Jurkat, Clone E6-1 (cell line): Measurements from ENCODE around the gene CFAP61.

Source experiments
- DNase-seq: peaks from one replicate; pipeline ENCODE4 v3.0.0-alpha.2; 2011; ENCODE audit warnings: low read depth, low spot score
- H3K4me3 ChIP-seq: 2 replicates; pipeline ENCODE4 v1.5.1; 2011; ENCODE audit warnings: mild to moderate bottlenecking, low read length, control low read depth, moderate library complexity

The CFAP61 gene

DNA sequence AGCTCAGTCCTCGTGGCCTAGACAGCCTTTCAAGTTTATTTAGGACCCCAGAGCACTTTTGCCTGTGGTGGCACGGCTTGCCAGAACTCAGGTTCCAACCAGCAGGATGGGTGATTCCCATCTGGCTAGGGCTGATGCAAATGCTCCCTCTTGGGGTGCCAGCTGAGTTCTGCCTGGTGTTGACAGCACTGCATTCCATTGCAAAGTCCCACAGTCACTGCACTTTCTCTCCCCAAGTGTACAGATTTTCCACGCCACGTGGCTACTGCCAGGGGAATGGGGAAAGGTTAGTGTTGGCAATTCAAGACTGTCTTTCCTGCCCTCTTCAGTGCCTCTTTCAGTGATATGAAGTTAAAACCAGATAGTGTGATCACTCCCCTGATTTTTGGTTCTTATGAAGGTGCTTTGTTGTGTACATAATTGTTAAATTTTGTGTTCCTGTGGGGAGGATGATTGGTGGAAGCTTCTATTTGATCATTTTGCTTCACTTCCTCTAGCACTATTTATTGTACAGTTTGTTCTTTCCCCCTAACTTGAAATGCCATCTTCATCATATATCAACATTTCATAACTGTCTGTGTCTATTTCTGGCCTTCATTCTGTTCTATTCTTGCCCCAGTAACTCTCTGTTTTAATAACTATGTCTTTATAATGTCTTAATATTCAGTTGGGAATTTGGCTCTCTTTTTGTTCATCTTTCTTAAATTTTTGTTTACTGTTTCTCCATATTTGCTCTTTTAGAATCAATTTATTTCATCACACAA, 86.2 kb downstream of the CFAP61 start:
- no peak overlapping the region for H3K4me3 ChIP-seq
- DNase-seq: no peak

DNA sequence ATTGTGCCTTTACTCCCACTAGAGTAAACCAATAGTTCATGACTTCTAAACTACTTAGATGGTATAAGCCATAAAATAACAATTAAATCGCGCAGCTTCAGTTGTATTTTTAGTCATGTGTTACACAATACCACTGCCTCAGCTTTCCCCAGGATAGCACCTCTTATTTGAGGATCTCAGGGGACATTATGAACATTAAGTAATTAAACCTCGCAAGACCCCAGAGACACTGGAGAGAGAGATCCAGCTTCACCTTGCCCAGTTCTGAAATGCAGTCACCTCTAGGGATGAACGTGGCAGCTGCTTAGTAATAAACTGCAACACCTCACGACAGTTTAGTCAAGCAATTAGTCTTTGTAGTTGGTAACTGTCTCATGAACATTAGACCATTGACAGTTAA, 87.1 kb downstream of the CFAP61 start:
- no peak overlapping the region for H3K4me3 ChIP-seq
- no peak for DNase-seq

DNA sequence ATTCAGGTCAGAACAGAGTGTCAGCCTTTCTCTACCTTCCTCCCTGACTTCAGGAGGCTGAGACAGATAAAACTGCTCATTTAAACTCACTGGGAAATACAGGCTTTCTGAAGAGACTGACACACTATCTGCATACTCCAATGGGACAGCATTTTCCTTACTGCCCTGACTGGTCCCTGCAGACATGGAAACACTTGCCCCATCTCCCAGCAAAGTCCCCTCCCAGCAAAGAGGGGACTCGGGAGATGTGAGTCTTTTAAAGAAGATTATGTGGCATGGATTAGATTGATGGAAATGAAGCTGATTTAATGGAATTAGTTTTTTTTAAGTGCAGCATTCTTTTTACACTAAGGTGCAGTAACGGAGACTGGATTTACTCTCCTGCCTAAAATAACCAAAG, 90.8 kb downstream of the CFAP61 start:
- no peak for DNase-seq

DNA sequence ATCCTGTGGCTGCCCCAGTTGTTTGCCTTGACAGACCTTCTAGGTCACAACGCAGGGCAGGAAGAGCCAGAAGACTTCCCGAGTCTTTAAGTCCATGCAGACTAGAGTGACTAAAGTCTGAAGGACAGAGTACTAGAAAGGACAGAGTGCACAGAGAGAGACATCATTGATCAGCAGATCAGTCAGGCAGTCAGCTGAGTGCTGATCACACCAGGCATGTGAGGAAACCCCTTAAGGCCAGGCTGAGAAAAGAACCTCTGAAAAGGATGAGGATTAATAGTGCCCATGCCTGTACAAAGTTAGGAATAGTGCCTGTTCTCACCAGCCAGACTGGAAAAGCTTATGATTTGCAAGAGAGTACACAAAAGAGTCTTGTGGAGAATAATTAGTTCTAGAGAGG, 91.3 kb downstream of the CFAP61 start:
- DNase-seq: no peak
- no peak overlapping the region for H3K4me3 ChIP-seq

More for the DNA sequence above, 90.8 kb downstream of the CFAP61 start:
- no peak overlapping the region for H3K4me3 ChIP-seq

DNA sequence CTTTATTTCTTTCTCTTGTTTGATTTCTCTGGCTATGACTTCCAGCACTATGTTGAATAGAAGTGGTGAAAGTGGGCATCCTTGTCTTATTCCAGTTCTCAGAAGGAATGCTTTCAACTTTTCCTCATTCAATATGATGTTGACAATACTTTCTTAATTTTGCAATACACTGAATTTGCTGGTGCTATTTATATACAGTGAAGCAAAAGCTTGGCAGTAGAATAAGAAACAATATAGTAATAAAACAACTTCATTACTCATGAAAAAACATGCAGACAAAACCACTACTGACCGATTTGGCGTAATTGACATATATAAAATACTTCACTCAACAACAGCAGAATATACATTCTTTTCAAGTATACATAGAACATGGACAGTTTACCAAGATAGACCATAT, 96.4 kb downstream of the CFAP61 start:
- H3K4me3 ChIP-seq: no peak overlapping the region
- no peak for DNase-seq

DNA sequence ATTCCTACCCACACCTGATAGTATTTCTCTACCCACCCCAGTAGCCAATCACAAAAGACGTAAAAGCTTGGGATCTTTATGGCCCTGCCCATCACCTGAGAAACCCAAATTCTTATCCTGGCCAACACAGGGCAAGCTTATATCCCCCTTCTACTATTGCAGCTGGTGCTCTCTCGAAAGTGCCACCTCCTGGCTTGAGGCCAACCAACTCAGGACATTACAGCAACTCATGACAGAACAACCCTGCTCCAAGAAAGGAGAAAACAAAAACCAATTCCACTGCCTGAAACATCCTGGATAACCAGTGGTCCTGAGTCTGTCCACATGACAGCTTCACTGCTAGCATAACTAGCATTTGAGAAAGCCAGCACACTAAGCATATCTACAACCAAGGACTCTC, 97.9 kb downstream of the CFAP61 start:
- no peak overlapping the region for H3K4me3 ChIP-seq
- no peak for DNase-seq

DNA sequence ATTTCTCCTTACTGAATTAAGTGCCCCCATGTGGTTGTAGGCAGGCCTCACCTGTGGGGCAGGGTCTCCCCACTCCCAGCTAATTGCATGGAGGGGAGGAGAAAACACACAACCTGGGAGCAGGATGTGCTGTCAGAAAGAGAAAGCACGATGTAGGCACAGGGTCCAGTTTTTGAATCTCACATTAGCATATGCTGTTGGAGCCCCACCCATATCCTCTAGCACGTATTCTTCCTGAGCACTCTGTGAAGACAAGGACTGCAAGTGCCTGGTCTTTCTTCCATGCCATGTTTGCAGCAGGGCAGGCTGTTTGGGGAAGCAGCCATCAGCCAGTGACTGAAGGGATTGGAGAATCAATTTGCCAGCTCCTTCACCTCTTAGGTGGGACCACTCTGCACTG, 108.2 kb downstream of the CFAP61 start:
- no peak overlapping the region for H3K4me3 ChIP-seq
- DNase-seq: no peak

DNA sequence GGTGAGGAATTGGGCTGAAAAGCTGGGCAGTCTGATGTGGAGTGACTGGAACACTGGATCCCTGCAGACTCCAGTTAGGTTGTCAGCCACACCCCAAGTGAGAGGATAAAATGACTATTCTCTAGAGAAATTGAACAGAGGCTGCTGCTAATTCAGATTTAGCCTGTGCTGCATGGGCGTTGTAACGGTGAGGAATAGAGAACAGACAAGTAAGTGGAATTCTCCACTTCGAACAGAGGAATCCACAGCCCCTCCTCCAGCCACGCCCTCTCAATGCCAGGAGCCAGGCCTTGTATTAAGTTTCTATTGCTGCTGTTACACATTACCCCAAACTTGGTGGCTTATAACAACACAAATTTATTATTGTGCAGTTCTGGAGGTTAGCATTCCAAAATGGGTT, 109.3 kb downstream of the CFAP61 start:
- no peak for DNase-seq
- H3K4me3 ChIP-seq: no peak overlapping the region

DNA sequence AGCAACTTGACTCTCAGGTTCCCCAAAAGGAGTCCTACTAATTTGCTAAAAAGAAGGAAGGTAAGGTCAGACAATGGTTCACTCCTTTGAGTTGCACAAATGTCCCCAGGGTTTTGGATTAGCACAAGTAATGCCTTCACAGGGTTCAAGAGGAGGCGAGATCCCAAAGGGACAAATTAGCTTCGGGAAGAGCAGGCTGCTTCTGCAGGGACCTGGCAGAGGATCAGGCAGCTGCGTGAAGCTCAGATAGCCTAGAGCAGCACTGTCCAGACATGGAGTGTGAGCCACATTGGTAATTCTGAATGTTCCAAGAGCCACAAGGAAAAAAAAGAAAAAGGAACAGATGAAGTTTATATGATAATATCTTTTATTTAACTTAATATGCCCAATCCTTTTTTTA, 115.4 kb downstream of the CFAP61 start:
- no peak overlapping the region for H3K4me3 ChIP-seq
- DNase-seq: no peak

DNA sequence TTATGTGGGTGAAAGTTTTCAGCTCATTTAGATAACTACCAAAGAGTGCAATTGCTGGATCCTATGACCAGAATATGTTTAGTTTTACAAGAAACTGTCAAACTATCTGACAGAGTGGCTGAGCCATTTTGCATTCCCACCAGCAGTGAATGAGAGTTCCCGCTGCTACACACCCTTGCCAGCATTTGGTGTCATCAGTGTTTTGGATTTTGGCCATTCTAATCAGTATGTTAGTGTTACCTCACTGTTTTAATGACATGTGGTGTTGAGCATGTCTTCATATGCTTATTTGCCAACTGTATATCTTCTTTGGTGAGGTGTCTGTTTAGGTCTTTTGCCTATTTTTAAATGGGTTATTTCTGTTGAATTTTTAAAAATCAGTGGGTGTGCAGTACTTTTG, 120.9 kb downstream of the CFAP61 start:
- DNase-seq: no peak
- no peak overlapping the region for H3K4me3 ChIP-seq

DNA sequence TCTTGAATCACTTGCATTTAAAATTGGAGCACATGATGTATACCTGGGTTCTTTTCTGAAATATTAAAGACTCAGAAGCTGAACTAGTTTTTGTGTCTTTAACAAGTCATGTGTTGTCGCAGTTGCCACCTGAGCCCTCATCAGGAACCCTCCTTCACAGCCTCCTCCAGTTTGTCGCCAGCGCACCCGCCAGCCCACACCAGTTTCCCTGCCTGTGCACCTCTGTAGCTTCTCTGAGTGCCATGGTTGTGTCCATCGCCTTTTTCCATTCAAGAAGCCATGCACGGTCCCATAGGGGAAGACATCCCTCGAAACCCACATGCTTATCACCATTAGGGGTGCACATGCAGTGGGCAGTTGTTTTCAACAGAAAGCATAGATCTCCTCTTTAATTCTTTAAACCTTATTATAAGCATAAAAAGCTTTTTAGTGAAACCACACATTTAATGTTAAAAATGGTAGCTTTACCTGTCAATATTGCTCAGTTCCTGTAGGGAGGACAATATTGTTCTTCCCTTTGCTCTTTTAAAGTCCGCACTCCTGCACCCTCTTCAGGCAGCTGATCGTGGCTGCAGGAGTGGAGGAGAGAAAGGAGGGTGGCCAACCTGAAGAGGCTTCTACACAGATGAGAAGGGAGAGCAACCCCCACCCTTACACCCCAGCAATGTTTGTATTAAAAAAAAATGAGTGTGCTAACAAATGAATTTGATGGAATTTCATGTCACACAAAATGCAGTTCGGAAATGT, 121.9 kb downstream of the CFAP61 start:
- H3K4me3 ChIP-seq: no peak overlapping the region
- no peak for DNase-seq

DNA sequence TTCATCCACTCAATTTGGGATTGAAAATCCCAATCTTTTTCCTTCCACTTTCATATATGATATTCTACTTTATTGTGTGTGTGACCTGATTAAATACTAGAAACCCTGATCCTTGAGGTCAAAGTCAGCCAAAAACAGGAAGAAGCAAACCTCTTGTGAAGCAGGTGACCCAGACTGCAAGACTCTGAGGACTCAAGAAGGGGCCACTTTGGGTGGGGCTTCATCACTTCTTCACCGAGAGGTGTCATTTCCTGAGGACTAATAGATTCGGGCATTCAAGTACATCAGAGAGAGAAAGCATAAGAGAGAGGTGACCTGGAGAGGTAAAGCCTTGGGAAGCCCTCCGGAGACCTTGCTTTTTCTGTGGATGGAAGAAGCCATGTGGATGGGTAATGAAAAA, 129.0 kb downstream of the CFAP61 start:
- no peak overlapping the region for H3K4me3 ChIP-seq

DNA sequence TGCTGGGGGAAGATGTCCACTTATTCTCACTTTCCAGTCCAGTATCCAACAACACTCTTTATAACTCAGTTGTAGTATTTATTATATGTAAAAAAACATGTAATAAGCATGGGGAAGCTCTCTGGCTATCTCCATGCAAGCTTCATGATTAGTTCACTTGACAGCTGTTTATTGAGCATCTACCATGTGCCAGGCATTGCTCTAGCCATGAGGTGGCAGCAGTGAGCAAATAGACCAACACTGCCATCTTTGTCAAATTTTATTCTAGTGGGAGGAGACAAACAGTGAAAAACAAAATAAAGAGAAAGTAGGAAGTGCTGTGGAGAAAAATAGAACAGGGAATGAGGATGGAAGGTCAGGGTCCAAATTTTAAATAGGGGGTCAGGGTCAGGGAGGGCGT, 131.8 kb downstream of the CFAP61 start:
- no peak for DNase-seq

More for the DNA sequence above, 129.0 kb downstream of the CFAP61 start:
- DNase-seq: no peak

DNA sequence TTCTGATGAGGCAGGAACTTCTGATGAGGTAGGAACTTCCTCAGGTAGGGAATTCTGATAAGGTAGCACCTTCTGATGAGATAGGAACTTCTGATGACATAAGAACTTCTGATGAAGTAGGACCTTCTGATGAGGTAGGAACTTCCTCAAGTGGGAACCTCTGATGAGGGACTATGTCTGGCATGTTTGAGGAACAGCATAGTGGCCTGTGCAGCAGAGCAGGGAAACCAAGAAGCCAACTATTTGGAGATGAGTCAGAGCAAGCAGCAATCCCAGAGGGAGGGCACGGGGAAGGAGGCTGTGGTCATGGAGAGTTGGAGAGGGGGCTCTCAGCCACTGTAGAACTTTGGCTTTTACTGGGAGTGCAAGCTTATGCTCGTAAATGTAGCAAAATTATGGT, 132.4 kb downstream of the CFAP61 start:
- DNase-seq: no peak
- no peak overlapping the region for H3K4me3 ChIP-seq

More for the DNA sequence above, 131.8 kb downstream of the CFAP61 start:
- H3K4me3 ChIP-seq: no peak overlapping the region

DNA sequence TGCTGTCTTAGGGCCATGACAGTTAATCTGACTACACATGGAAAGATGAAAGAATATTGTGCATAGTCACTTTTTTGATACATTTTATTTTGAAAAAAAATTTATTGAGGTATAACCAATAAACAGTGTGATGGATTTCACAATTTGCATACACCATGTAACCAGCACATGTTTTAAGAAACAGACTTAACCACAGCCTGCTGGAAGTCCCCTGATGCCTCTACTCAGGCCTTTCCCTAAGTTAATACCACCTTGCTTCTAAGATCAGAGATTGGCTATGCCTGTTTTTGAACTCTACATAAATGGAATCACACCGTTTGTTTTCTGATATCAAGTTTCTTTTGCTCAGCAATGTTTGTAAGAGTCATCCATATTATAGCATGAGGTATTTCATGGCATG, 136.3 kb downstream of the CFAP61 start:
- DNase-seq: no peak
- H3K4me3 ChIP-seq: no peak overlapping the region

DNA sequence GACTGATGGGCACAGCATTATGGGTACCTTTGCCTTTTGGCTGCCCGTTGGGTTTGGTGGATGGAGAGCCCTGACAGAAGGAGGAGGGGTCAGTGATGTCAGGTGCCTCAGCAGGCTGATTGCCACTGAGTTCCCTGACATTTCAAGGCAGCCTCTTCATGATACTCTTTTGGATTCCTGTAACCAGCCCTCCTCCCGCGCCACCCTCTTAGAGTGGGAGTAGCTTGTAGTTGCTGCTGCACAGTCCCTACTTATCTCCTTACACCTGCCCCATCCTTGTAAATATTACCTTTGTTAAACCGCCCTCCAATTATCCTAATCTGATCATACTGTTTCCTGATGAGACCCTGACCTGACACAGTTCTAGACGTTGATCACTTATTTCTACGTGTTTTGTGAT, 140.0 kb downstream of the CFAP61 start:
- no peak for DNase-seq
- H3K4me3 ChIP-seq: no peak overlapping the region

DNA sequence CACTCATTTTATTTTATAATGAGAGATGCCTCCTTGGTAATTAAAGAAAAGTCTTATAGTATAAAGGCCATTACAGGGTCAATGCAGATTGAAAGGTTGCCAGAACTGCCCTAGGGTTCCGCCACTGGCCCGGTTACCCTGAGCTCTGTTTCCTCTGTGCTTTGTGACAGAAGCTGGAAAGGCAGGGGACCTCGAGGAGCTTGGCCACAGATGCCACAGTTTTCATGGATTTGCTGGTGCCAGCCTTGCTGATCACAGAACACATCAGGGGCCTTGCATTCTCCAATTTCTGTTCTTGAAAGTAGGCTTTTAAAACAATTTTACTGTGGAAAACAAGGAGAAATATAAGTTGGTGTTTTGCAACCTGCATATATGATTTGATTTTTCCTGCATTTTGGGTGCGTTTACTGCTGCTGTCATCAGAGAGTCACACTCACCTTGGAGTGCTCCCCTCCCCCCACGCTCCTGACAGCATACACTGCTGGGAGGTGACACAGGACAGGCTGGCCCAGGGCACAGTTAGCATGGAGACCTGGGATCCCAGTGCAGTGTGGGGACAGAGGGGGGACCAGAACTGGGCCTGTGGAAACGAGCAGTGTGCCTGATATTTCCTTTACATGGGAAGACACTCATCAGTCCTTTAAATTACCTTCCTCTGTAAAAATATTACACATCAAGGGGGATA, 142.8 kb downstream of the CFAP61 start:
- H3K4me3 ChIP-seq: no peak overlapping the region

DNA sequence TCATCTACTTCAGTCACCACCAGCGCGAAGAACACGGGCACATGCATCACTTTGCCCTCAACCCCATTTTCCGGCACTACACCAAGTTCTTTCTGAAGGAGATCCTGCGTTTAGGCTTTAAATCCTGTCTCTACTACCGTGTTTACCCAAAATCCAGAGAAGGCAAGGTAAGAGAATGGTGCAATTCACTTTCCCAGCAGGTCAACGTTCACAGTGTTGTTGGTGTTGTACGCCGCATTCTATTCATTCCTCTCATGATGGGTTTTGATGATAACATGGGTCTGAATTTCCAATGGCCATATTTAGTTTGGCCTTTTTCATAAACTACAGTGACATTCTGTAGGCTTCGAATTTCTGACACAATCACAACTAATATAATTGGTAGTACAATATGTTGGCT, 144.3 kb downstream of the CFAP61 start:
- no peak for DNase-seq
- no peak overlapping the region for H3K4me3 ChIP-seq

More for the DNA sequence above, 142.8 kb downstream of the CFAP61 start:
- DNase-seq: no peak

DNA sequence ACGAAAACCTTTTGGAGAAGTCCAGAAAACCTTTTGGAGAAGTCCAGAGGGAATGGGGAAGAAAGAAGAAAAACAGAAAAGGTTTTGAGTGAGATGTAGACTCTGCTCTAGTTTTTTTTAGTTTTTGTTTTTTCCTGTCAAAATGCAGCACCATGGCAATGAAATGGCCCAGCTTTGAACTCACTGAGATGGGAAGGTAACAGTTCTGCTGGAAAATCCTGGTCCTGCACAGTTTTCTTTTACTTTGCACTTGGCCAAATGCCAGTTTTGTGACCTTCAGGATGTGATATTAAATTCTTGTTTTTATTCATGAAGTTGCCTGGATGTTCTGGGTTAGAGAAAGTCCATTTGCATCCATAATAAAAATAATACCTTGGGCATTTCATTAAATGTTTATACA, 145.7 kb downstream of the CFAP61 start:
- no peak overlapping the region for H3K4me3 ChIP-seq
- no peak for DNase-seq
